GM18517 (cell line): Measurements from ENCODE around the gene ZNF195.
"Not testable (repeated sequence)": the region's sequence is repeated elsewhere in the genome, so short reads cannot be mapped to it uniquely, and the experiment has no call there.

Source experiments
- ATAC-seq: cut with Tn5 transposase; IDR thresholded peaks from one replicate; pipeline ENCODE4 v1.9.1; 2021; ENCODE audit warnings: mild to moderate bottlenecking, moderate library complexity; ENCODE audit not compliant: unreplicated experiment

ZNF195 gene

DNA sequence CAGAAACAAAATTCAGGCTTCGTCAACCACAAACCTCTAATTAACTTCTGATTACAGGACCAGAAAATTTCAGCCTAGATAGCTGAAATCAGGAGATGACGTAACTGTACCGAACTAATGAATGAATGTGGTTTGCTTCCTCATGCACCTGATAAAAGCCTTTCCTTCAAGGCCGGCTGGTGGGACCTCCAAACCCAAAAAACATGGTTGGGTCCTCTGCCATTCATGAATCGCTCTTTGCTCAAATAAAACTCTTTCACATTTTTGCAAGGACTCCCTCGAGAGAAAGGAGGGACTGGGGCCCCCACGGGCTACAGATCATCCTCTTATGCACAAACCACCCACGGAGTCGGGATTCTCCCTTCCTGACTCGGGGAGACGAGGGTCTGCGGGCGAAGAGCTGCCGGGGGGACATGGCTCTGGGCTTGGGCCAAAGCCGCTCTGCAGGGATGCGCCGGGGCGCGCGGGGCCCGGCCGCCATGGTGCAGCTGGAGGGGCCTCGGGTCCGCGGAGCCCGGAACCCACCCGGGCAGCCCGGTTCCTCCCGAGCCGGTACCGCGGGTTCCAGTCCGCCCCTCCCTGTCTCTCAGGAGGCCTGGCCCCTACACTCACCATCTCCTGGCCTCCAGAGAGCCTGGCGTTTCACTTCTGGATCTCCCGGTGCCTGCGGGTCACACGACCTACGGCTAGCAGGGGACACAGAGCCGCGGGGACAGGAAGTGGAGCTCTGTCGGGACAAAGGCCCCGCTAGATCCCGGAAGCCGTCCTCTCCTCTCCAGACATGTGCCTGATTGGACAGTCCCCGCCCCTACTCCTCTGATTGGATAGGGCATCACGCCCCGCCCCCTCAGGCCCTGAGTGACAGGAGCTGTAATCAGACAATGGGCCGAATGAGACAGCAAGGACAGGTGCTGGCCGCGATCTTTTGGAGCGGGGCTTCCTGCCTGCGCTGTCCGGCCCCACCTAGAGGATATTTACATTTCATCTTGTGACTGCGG lies at the start of gene ZNF195:
Gene ZNF195, minus strand, starts transcription at position 721 of the 998 bp plus-strand sequence. Its CDS starts 106 bp downstream, at position 615.
- ATAC-seq: peak; percentile 99

DNA sequence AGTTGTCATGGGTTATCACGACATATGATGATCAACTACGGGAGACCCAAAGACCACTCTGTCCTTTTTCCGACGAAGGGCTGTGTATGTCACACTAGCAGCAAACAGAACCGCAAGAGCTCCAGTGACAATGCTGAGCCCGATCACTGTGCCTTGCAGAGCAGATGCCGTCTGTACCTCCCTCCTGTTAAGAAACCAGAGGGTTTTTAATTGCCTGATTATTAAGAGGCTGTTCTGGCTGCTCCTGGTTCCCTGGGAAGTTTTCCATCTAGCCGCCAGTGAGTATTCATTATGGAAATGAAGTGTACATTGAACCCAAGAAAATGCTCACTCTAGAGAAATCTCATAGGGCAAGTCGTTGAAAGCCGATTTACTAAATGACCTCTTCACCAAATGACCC lies 49.1 kb upstream of the ZNF195 start:
- ATAC-seq: not testable (repeated sequence)

DNA sequence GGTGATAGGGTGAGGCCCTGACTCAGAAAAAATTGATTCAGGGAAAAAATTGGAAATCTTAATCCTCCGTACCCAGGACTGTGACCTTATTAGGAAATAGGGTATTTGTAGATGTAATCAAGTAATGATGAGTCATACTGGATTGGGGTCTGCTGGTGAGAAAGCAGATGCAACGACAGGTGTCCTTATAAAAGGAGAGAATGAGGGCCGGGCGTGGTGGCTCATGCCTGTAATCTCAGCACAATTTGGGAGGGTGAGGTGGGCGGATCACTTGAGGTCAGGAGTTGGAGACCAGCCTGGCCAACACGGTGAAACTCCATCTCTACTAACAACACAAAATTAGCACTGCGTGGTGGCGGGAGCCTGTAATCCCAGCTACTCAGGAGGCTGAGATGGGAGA lies 47.6 kb upstream of the ZNF195 start:
- ATAC-seq: not testable (repeated sequence)

DNA sequence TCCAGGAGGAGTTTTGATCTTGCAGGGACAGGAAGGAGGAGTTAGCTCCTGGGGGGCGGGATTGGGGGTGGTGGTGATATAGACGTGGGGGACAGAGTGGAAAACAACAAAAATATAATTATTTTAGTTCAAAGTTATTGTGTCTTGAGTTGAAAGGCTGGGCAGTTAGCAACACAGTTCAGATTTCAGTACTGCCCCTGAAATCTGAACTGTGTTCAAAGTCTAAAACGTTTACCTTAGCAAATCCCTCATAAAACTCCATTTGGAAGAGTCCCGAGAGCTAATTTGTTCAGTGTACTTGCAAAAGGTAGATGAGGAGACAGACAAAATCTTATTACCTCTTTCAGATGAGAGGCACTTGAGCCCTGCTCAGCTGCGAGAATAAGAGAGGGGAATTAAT lies 45.0 kb upstream of the ZNF195 start:
- ATAC-seq: not testable (repeated sequence)

DNA sequence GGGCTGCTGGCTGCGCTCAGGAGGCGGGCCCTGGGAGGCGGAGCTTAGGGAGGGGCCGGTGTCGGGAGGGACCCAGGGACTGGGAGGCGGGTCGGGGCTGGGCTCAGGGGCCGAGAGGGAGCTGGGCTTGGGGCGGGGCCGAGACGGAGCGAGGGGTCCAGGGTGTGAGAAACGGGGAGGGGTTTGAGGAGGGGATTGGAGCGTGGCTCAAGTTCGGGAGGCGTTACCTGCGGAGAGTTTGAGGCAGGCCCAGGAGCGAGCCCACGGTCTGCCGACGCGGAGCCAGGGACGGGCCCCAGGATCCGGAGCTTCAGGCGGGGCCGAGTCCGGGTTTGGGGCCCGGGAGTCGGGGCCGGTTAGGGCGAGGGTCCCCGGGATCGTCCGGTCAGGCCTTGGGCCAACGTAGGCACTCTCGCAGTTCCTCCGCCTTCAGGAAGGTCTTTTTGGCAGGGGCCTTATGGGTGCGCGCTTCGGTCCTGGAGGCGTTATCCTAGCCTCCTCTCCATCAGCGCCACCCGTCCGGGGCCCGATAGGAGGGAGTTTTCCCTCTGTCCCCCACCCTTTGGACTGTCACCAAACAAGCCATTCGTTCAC lies 44.3 kb upstream of the ZNF195 start:
- ATAC-seq: not testable (repeated sequence)

DNA sequence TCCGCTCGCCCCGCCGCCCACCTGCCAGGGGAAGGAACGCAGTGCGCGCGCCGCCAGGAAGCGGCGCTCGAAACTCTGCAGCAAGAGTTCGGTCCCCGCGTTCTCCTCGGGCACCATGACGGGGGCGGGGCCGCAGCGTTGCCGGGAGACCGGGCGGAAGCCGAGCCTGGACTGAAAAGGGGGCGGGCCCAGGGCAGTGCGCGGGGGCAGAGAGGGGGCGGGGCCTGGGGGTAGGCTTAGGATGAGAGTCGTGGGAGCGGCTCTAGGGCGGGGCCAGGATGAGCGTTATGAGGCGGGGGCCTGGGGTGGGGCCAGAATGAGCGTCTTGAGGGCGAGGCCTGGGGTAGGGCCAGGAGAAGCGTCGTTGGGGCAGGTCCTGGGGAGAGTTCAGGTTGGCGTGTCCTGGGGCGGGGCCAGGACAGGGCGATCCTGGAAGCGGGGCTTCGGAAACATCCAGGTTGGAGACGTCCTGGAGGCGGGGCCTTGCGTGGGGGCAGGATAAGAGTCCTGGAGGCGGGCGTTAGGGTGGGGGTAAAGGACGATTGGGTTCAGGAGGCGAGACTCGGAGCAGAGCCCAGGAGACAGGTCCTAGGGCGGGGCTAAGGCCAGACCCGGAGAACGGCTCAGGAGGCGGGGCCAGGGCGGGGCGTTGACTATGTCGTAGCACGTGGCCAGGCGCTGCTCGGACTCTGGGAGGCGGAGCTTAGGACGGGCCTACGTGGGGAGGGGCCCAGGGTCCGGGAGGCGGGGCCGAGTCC lies 43.6 kb upstream of the ZNF195 start:
- peak; percentile 69 for ATAC-seq

DNA sequence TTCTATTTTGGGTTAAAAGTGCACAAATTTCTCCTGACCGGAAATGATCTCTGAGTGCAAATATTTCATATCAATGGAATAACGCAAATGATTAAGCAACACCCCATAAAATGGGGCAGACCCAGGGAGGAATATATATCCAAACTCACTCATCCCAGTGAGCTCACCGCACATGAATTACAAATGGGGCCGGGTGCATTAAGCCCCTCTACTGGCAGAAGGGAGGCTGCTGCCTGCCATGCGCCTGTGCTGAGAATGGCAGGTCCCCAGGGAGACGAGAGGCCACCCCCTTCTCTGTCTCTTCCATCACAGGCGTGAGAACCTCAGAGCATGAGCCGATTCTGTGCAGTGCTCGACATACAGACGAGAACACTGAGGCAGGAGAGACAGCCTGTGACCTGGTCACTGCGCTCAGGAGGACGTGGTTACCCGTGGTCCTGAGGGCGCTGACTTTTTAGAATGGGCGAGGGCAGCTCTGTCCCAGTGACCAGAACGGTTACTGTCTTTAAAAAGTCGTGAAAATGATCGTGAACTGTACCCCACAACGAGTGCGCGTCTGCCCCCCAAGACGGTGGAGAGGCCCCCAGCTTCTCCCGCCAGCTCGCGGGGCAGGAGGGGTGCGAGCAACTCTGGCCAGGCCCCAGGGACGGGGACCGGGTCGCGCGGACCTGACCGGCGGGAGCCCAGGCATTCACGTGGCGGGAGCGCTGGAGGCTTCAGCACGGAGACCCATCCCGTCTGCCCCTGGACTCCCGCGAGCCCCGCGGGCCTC lies 42.8 kb upstream of the ZNF195 start:
- not testable (repeated sequence) for ATAC-seq

DNA sequence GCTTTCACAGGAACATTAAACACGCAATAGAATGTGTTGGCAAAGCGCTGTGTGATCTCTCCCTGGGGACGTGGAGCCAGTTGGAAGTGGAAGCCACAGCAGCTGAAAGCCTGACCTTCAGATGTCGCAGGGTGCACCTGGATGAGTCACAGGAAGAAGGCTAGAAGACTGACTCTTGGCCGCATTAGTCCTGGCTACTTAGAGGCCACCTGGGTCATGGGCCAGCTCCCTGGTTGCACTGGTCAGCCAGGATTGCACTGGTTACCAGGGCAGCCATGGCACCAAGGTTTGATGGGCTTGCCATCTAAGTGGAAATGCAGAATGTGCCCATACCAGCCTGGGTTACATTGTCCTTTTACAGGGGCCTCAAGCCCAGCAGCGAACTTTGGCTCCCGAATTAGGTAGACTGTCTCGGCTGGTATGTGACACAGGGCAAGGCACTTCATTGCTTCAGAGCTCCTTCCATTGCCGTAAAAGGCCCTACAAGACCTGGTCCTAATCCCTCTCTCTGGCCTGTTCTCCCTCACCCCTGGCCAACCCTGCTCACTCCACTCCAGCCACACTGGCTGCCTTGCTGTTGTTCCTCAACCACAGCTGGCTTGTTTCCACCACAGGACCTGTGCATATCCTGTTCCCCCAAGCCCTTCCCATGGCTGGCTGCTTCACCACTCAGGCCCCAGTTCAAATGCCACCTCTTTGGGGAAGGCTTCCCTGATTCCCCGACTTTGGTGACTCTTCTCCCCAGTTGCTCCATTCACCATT lies 41.5 kb upstream of the ZNF195 start:
- ATAC-seq: not testable (repeated sequence)

DNA sequence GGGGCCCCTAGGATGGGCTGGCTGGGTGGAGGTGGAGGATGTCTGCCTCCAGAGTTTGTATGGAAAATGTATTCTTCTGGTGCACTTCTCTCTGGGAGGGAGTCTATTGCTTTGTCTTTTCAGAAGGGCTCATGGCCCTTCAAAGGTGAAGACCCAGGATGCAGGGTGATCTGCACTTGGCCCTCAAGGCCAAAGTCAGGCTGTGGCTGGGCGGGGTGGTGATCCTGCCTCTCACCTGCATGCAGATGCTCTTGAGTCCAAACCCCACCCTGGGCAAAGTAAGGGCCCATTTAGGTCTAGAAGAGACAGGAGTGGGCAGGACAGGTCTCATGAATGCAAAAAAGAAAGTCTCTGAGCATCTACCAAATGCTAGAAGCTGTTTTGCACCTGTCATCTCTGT lies 40.5 kb upstream of the ZNF195 start:
- ATAC-seq: not testable (repeated sequence)

DNA sequence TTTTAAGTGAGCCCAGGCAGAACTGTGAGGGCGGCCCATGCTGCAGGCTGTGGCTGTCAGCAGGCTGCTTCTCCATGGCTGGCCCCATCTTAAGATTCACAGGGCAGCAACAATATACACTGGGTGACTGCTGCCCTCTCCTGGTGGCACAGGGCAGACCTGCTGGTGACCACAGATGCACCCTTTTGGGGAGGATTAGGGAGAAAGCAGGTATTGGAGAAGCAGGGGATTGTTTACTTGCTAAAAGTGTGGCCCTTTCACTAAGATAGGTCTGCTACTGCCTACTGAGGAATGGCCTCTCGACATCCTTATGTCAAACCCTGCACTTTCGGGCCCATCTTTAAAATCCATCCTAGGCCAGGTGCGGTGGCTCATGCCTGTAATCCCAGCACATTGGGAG lies 38.1 kb upstream of the ZNF195 start:
- not testable (repeated sequence) for ATAC-seq

DNA sequence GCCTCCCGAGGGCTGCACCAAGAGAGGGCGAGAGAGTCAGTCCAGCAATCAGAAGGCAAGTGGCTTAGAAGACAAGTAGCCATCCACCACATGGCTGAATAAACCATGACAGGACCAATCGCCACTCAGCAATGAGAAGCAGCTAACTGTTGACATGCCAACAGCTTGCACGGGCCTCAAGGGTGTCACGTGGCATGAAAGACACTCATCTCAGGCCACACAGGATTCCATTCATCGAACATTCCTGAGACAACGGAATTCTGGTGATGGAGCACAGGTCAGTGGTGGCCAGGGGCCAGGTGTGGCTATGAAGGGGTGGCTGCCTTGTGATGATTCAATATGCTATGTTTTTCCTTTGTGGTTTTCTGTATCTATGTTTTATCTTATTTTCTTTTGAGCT lies 36.4 kb upstream of the ZNF195 start:
- not testable (repeated sequence) for ATAC-seq

DNA sequence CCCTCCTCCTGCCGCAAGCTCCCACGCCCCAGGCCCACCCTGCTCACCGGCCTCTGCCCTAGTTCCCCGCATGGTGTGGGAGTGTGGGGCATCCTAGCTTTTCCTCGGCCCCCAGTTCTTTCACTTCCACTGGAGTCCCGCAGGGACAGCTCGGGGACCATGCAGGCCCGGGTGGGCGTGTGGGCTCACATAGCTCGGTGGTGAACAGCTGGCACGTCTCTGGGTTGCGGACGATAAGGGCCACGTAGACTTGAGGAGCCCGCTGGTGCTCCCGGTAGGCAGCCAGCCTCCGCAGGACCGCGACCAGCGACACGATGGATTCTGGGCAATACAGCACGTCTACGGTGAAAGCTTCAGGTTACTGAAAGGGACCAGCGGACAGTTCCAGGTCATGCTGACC lies 34.7 kb upstream of the ZNF195 start:
- ATAC-seq: not testable (repeated sequence)

DNA sequence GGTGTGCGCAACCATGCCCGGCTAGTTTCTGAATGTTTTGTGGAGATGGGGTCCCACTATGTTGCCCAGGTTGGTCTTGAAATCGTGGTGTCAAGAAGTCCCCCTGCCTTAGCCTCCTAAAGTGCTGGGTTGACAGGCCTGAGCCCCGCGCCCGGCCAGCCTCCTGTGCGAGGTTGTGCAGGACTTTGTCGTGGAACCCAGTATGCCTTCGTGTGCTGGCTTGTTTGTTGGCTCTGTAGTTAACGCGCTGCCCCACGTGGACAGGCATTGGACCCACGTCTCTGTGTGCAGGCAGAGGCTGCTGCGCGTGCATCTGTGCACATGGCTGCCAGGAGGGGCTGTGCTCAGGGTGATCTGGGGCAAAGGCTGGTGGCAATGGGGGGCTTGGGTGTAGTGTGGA lies 33.9 kb upstream of the ZNF195 start:
- no peak for ATAC-seq

DNA sequence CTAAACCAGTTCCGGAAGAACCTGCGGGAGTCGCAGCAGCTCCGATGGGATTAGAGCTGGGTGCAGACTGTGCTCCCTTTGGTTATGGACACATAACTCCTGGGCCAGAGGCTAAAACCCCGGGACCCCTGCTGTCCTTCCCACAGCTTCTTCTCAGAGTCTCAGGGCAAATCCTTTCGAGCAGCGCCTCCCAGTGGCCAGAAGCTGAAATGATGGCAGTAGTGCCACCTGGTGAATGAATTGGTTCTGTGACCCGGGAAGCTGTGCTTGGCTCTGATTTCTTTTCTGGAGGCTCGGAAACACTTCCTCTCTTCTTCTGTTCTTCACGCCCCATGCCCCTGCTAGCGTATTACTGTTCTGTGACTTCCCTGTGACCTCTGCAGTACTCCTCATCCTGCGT lies 29.8 kb upstream of the ZNF195 start:
- ATAC-seq: not testable (repeated sequence)

DNA sequence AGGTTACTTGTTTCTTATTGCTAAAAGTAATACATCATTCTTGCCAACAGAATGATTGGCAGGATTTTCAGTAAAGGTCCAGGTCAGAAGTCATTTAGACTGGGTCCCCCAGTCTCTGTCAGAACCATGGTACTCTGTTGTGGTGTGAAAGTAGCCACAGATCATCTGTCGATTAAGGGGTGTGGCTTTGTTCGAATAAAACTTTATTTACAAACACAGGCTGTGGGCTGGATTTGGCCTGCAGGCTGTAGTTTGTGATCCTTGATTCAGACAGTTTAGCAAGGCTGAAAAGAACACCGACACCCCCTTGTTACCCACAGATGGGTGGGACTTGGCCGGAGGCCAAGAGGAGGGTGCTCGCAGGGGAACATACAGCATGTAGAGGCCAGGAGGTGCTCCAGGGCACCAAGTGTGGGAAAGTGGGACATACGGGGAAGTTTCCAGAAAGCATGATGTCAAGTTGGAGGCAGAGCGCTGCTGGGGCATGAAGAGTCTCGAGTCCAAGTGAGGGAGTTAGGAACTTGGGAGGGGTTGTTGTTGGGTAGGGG lies 29.2 kb upstream of the ZNF195 start:
- not testable (repeated sequence) for ATAC-seq

DNA sequence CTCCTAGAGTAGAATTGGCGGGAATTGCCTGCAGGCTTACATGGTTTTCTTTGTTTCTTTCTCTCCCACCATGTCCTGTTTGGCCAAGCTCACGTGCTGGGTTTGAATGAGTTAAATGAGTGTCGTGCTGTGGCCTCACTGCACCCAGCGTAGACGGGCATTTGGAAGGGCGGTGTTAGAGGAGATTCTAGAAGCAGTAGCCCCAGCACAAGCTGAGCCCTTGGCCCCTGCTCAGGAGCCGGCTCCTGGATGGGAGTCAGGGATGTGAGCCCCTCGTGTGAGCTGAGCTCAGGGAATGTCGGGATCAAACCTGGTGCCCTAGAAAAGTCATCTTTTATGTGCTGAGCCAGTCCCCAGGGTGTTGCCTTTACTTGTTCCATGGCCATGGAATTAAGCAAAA lies 28.0 kb upstream of the ZNF195 start:
- not testable (repeated sequence) for ATAC-seq

DNA sequence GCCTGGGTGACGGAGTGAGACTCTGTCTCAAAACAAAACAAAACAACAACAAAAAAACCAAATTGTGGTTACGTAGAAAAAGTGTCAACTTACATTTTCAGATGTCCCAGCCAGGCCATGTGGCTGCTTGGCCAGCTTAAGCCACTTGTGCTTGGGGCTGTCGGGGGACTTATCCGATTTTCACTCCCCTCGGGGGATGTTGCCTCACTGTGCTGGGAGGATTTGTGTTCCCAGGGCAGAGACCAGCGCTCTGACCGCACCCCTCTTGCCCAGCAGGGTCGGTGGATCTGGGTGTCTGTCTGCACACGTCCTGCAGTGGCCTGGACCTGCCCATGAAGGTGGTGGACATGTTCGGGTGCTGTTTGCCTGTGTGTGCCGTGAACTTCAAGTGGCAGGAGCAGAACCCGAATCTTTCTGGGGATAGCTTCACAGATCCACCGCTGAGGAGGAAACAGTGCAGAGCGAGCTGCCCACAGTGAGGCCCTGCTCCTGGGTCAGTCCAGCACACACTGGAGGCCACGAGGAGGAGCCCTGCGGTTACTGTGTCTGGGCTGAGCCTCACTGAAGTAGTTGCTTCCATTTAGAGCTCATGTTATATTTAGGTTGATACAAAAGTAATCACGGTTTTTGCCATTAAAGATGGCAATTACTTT lies 27.4 kb upstream of the ZNF195 start:
- ATAC-seq: not testable (repeated sequence)

DNA sequence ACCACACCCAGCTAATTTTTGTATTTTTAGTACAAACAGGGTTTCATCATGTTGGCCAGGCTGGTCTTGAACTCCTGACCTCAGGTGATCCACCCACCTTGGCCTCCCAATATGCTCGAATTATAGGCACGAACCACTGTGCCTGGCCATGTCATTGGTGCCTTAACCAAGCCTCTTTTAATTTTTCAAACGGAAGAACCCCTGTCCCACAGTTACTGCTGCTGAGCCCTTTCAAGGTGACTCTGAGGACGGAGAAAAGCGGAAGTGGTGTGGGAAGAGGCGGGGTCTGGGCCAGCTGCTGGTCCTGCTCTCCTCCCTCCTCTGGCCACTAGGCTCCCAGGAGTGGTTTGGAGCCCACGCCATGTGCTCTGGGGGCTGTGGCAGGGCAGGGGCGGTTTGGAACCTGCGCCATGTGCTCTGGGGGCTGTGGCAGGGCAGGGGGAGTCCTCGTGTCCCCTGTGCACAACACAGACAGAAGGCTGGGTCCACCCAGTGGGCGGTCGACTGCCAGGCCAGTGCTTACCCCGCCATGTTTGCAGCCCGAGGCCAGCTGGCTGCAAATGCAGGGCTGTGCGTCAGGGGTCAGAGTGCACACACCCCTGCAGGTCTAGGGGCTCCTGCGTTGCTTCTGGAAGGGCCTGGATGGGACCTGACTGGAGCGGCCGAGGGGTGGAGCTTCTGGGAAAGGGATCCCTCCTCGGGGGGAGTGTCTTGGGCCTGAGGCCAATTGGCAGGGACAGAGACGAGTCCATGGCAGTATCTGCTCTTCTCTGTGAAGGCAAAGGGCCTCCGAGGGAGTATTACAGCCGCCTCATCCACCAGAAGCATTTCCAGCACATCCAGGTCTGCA lies 25.4 kb upstream of the ZNF195 start:
- ATAC-seq: not testable (repeated sequence)
